Measurements from ENCODE around the gene PLEKHH1.

The PLEKHH1 gene

GRCh38 chr14:67633451-67634147 lies 100.5 kb downstream of the PLEKHH1 start:
- no peak for DNase-seq

GRCh38 chr14:67636361-67636919 lies 103.3 kb downstream of the PLEKHH1 start:
- DNase-seq: peak in 1 of 5 experiments; percentile 41

- DNase-seq: no peak
Observed at GRCh38 chr14:67638642-67639041, 105.6 kb downstream of the PLEKHH1 start.
